ENCODE results near the gene MDM4. TPM values are rescaled to one million over a fixed set of nuclear protein-coding genes. Genes with fewer than 3 reads are reported as not detected.

Gene MDM4
- total RNA-seq, 2 experiments from 2014 or later = 120 to 282 TPM

DNA sequence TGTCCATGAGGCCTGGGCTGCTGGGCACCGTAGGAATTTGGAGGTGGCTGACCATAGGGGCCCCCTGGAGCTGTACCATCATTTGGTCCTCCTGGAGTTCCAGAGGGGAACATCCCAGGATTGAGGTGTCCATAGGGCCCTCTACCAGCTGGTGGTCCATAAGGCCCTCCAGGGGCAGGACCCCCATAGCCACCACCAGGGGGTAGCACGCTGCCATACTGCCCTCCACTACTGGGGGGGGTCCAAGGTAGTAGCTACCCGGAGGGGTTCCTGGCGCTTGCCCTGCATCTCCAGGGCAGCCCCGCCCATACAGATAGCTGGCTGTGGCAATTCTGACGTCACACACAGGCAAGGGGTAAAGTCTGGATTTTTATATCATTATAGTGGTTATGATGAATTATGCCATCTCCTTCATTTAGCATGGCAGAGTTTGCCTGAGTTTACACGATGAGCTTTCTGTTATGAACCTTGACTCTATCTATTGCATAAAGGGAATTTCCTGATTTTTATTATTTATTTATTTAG lies 13.2 kb downstream of the MDM4 start:
- no peak for DNase-seq (ENCODE audit: low spot score)
- Histone ChIP-seq H3K9me2 (ENCODE audit: insufficient read depth, low read length) (no peaks in the 10 kb centered on the region), H3K4me1 (ENCODE audit: insufficient read depth, low read length, poor library complexity, severe bottlenecking) (peaks cover 70% of the 10 kb centered on the region), H3K9me3 (ENCODE audit: low read length) (peaks cover 6% of the 10 kb centered on the region; the same call in 1 of the 2 replicates), H2AFZ (ENCODE audit: low read length) (no peak overlapping the region), H3K27ac (ENCODE audit: low read depth, low read length, poor library complexity, severe bottlenecking) (peak overlapping the region; percentile 71), H3K4me2 (ENCODE audit: low read length) (peak overlapping the region; percentile 22; the same call in 1 of the 2 replicates), H3K79me2 (ENCODE audit: insufficient read depth, low read depth, low read length) (peaks cover 98% of the 10 kb centered on the region), H4K20me1 (ENCODE audit: insufficient read depth, low read length) (peaks cover 13% of the 10 kb centered on the region; the same call in 1 of the 2 replicates), H3K4me3 (ENCODE audit: low read depth, low read length, poor library complexity, severe bottlenecking) (no peak overlapping the region), H3K36me3 (ENCODE audit: insufficient read depth, low read length) (peaks cover 100% of the 10 kb centered on the region)
- no peak for TF ChIP-seq EZH2phosphoT487 (IDR thresholded peaks at IDR 0.05; ENCODE audit: borderline replicate concordance, low read depth, low read length)
- TF ChIP-seq, protein P1, sequence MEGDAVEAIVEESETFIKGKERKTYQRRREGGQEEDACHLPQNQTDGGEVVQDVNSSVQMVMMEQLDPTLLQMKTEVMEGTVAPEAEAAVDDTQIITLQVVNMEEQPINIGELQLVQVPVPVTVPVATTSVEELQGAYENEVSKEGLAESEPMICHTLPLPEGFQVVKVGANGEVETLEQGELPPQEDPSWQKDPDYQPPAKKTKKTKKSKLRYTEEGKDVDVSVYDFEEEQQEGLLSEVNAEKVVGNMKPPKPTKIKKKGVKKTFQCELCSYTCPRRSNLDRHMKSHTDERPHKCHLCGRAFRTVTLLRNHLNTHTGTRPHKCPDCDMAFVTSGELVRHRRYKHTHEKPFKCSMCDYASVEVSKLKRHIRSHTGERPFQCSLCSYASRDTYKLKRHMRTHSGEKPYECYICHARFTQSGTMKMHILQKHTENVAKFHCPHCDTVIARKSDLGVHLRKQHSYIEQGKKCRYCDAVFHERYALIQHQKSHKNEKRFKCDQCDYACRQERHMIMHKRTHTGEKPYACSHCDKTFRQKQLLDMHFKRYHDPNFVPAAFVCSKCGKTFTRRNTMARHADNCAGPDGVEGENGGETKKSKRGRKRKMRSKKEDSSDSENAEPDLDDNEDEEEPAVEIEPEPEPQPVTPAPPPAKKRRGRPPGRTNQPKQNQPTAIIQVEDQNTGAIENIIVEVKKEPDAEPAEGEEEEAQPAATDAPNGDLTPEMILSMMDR (conservative IDR thresholded peaks at IDR 0.05; ENCODE audit: low read length) = peak; percentile 54
- BruUV-seq (replicated peaks) = no TSS peak
- ChIA-PET CTCF (ENCODE audit: unreplicated experiment) (interaction anchor here (0.9 kb wide), 1 partner anchor 17 kb away, joined by 6 read pairs; no protein-coding TSS in a partner anchor), POLR2A (interaction anchor here (0.6 to 8.8 kb wide), 5 partner anchors 13 to 35 kb away, joined by 3 to 131 read pairs (median 5); partner anchors contain the start of genes MDM4 and PIK3C2B)
- intact Hi-C loops (cut with micrococcal nuclease; ENCODE audit: unreplicated experiment) = loop anchor here (2.0 to 10.0 kb wide), 3 partner anchors 35 to 765 kb away; partner anchors contain the start of gene LAX1

GRCh38 chr1:204530932-204531331 lies 14.7 kb downstream of the MDM4 start:
- Histone ChIP-seq H3K36me3 (ENCODE audit: insufficient read depth, low read length) (peaks cover 100% of the 10 kb centered on the region), H3K4me3 (ENCODE audit: low read depth, low read length, poor library complexity, severe bottlenecking) (no peak overlapping the region)
- intact Hi-C loops (cut with micrococcal nuclease; ENCODE audit: unreplicated experiment) = no loop called here

More at GRCh38 chr1:204530932-204531331, 14.7 kb downstream of the MDM4 start:
- TF ChIP-seq, protein P1 (conservative IDR thresholded peaks at IDR 0.05; ENCODE audit: low read length) = no peak
- TF ChIP-seq EZH2phosphoT487 (IDR thresholded peaks at IDR 0.05; ENCODE audit: borderline replicate concordance, low read depth, low read length) = no peak
- ChIA-PET POLR2A (interaction anchor here (0.6 to 8.8 kb wide), 4 partner anchors 10 to 127 kb away, joined by 3 to 131 read pairs (median 8); partner anchors contain the start of gene MDM4), CTCF (ENCODE audit: unreplicated experiment) (interaction anchor here (0.5 kb wide), 1 partner anchor 767 kb away, joined by 3 read pairs; no protein-coding TSS in a partner anchor)
- H3K9me2 ChIP-seq (ENCODE audit: insufficient read depth, low read length) = no peaks in the 10 kb centered on the region
- no peaks in the 10 kb centered on the region for H3K9me3 ChIP-seq (ENCODE audit: low read length)
- no peak overlapping the region for H2AFZ ChIP-seq (ENCODE audit: low read length)
- H4K20me1 ChIP-seq (ENCODE audit: insufficient read depth, low read length) = peaks cover 9% of the 10 kb centered on the region; the same call in 1 of the 2 replicates
- no TSS peak for BruUV-seq (replicated peaks)
- H3K4me2 ChIP-seq (ENCODE audit: low read length) = peak overlapping the region; percentile 31
- DNase-seq (ENCODE audit: low spot score) = no peak
- H3K4me1 ChIP-seq (ENCODE audit: insufficient read depth, low read length, poor library complexity, severe bottlenecking) = peaks cover 55% of the 10 kb centered on the region
- peak overlapping the region; percentile 71 for H3K27ac ChIP-seq (ENCODE audit: low read depth, low read length, poor library complexity, severe bottlenecking)
- H3K79me2 ChIP-seq (ENCODE audit: insufficient read depth, low read depth, low read length) = peaks cover 95% of the 10 kb centered on the region

Data from OCI-LY7 (cell line).